ENCODE measurements around the gene LSM2. TPM values are rescaled to one million over a fixed set of nuclear protein-coding genes. Genes with fewer than 3 reads are reported as not detected.
A peak's percentile ranks its signal among the peaks of the same experiment; 100 is the strongest.
"Not testable (repeated sequence)": the region's sequence is repeated elsewhere in the genome, so short reads cannot be mapped to it uniquely, and the experiment has no call there.

The LSM2 gene
- total RNA-seq, 4 donors from 2014 or later = 25.1 to 43.7 (median 32.9) TPM

DNA sequence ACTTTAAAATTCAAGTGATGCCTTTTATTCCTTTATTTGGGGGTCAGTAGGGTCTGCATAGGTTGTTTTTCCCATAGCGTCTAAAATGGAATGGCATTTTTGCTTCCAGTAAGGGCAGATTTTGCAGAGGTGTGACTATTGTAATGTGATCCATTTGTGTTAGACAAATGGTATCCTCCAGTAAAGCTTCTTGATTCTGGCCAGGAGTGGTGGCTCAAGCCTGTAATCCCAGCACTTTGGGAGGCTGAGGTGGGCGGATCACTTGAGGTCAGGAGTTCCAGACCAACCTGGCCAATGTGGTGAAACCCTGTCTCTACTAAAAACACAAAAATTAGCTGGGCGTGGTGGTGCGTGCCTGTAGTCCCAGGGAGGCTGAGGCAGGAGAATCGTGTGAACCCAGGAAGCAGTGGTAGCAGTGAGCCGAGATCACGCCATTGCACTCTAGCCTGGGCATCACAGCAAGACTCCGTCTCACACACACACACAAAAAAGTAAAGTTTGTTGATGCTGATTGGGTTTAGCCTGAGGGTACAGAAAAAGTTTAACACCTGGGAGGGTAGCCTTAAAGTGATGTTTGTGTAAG is 11.3 kb upstream of the LSM2 start:
- in situ Hi-C loops (cut with MboI; ENCODE audit: low sequenced_read_pairs in 4 of 4) (loop anchor here in 1 of 4 donors (25.0 kb wide), 1 partner anchor 369 kb away; the partner anchor contains the start of genes AGER, AGPAT1, GPSM3 and PBX2), intact Hi-C loops (cut with DNase I; ENCODE audit: low total_unique reads) (loop anchor here (5.0 kb wide), 1 partner anchor 1924 kb away; no protein-coding TSS in a partner anchor)
- TF ChIP-seq POLR2A (IDR thresholded peaks at IDR 0.05) = peak; percentile 22 to 42
- not testable (repeated sequence) for H3K27me3 ChIP-seq, H3K36me3 ChIP-seq, ATAC-seq, H3K9me3 ChIP-seq
- Histone ChIP-seq H3K27ac (peak overlapping the region; percentile 97 to 98 (median 97)), H3K4me1 (peaks cover 48 to 53% of the 10 kb centered on the region in 2 donors), H3K4me3 (peak overlapping the region; percentile 57 to 68 (median 64))
- peak in 1 of 2 donors; percentile 75 for DNase-seq

DNA sequence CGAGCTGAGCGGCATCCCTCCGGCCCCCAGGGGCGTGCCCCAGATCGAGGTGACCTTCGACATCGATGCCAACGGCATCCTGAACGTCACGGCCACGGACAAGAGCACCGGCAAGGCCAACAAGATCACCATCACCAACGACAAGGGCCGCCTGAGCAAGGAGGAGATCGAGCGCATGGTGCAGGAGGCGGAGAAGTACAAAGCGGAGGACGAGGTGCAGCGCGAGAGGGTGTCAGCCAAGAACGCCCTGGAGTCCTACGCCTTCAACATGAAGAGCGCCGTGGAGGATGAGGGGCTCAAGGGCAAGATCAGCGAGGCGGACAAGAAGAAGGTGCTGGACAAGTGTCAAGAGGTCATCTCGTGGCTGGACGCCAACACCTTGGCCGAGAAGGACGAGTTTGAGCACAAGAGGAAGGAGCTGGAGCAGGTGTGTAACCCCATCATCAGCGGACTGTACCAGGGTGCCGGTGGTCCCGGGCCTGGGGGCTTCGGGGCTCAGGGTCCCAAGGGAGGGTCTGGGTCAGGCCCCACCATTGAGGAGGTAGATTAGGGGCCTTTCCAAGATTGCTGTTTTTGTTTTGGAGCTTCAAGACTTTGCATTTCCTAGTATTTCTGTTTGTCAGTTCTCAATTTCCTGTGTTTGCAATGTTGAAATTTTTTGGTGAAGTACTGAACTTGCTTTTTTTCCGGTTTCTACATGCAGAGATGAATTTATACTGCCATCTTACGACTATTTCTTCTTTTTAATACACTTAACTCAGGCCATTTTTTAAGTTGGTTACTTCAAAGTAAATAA is 10.6 kb upstream of the LSM2 start:
- not testable (repeated sequence) for H3K9me3 ChIP-seq, ATAC-seq, H3K36me3 ChIP-seq, H3K27me3 ChIP-seq
- Histone ChIP-seq H3K4me3 (peak overlapping the region; percentile 57 to 68 (median 64)), H3K4me1 (peaks cover 44 to 49% of the 10 kb centered on the region in 2 donors), H3K27ac (peak overlapping the region; percentile 97 to 98 (median 97))
- peak in 1 of 2 donors; percentile 67 for DNase-seq
- intact Hi-C loops (cut with DNase I; ENCODE audit: low total_unique reads) = loop anchor here (5.0 kb wide), 1 partner anchor 1925 kb away; no protein-coding TSS in a partner anchor
- in situ Hi-C loops (cut with MboI; ENCODE audit: low sequenced_read_pairs in 4 of 4) = loop anchor here in 1 of 4 donors (25.0 kb wide), 1 partner anchor 370 kb away; the partner anchor contains the start of genes AGER, AGPAT1, GPSM3 and PBX2

DNA sequence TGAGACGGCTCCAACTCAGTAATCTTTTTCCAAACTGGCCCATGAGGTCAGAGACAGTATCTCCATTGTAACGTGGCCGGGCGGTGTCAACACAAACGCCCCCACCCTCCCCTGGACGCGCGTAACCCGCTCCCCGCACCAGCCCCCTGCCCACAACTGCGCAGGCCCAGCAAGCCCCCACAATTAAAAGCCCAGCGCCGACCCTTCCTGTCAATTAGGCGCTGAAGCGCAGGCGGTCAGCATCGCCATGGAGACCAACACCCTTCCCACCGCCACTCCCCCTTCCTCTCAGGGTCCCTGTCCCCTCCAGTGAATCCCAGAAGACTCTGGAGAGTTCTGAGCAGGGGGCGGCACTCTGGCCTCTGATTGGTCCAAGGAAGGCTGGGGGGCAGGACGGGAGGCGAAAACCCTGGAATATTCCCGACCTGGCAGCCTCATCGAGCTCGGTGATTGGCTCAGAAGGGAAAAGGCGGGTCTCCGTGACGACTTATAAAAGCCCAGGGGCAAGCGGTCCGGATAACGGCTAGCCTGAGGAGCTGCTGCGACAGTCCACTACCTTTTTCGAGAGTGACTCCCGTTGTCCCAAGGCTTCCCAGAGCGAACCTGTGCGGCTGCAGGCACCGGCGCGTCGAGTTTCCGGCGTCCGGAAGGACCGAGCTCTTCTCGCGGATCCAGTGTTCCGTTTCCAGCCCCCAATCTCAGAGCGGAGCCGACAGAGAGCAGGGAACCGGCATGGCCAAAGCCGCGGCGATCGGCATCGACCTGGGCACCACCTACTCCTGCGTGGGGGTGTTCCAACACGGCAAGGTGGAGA is 8.5 kb upstream of the LSM2 start, which contains the start of the genes HSPA1A and HSPA1L:
Gene HSPA1A (plus strand): TSS at position 519 of the 814 bp plus-strand sequence. CDS start 214 bp downstream, at position 733.
Gene HSPA1L (minus strand): TSS at position 259 of the 814 bp plus-strand sequence. CDS start 3,311 bp downstream, outside the sequence.
- in situ Hi-C loops (cut with MboI; ENCODE audit: low sequenced_read_pairs in 4 of 4) = loop anchor here in 1 of 4 donors (25.0 kb wide), 1 partner anchor 372 kb away; the partner anchor contains the start of genes AGER, AGPAT1, GPSM3 and PBX2

DNA sequence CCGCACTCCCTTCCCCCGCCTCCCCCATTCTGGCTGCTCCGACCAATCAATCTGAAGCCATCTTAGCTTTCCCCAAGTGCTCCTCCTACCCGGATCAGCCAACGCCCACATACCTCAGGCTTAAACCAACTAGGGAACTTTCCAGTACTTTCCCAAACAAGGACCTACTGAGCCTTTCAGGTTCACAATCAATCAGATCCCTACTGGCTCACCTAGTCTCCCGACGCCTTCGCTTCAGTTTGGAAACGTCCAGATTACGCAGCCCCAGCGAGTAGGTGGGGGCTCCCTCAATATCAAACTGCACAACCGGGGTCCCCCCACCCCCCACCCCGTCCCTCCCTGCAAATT is 7.9 kb upstream of the LSM2 start:
- in situ Hi-C loops (cut with MboI; ENCODE audit: low sequenced_read_pairs in 4 of 4) (loop anchor here in 1 of 4 donors (25.0 kb wide), 1 partner anchor 373 kb away; the partner anchor contains the start of genes AGER, AGPAT1, GPSM3 and PBX2), intact Hi-C loops (cut with DNase I; ENCODE audit: low total_unique reads) (loop anchor here (5.0 kb wide), 1 partner anchor 1928 kb away; no protein-coding TSS in a partner anchor)
- ATAC-seq (peak; percentile 74 to 75), DNase-seq (peak; percentile 98)
- no peaks in the 10 kb centered on the region for H3K36me3 ChIP-seq
- TF ChIP-seq POLR2A (IDR thresholded peaks at IDR 0.05) = no peak
- H3K9me3 ChIP-seq = no peaks in the 10 kb centered on the region
- H3K4me1 ChIP-seq = peaks cover 26 to 29% of the 10 kb centered on the region in 2 donors
- H3K27ac ChIP-seq = peak overlapping the region; percentile 99 to 100 (median 99)
- peak overlapping the region; percentile 52 to 78 (median 70) for H3K4me3 ChIP-seq
- H3K27me3 ChIP-seq = no peaks in the 10 kb centered on the region

More for the DNA sequence above, 8.5 kb upstream of the LSM2 start, which contains the start of the genes HSPA1A and HSPA1L:
- ATAC-seq = peak; percentile 61 to 62
- peak within 1 kb of the TSS; percentile 52 to 78 (median 70) for H3K4me3 ChIP-seq
- intact Hi-C loops (cut with DNase I; ENCODE audit: low total_unique reads) = loop anchor here (5.0 kb wide), 1 partner anchor 1927 kb away; no protein-coding TSS in a partner anchor
- H3K27me3 ChIP-seq = no peaks in the 10 kb centered on the region
- peaks cover 32 to 35% of the 10 kb centered on the region in 2 donors for H3K4me1 ChIP-seq
- H3K36me3 ChIP-seq = no peaks in the 10 kb centered on the region
- TF ChIP-seq, protein P1, sequence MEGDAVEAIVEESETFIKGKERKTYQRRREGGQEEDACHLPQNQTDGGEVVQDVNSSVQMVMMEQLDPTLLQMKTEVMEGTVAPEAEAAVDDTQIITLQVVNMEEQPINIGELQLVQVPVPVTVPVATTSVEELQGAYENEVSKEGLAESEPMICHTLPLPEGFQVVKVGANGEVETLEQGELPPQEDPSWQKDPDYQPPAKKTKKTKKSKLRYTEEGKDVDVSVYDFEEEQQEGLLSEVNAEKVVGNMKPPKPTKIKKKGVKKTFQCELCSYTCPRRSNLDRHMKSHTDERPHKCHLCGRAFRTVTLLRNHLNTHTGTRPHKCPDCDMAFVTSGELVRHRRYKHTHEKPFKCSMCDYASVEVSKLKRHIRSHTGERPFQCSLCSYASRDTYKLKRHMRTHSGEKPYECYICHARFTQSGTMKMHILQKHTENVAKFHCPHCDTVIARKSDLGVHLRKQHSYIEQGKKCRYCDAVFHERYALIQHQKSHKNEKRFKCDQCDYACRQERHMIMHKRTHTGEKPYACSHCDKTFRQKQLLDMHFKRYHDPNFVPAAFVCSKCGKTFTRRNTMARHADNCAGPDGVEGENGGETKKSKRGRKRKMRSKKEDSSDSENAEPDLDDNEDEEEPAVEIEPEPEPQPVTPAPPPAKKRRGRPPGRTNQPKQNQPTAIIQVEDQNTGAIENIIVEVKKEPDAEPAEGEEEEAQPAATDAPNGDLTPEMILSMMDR (IDR thresholded peaks at IDR 0.05 in 4 of 5, conservative IDR thresholded peaks at IDR 0.05 in 1 of 5) = no peak
- TF ChIP-seq POLR2A (IDR thresholded peaks at IDR 0.05) = peak; percentile 100
- H3K9me3 ChIP-seq = no peaks in the 10 kb centered on the region
- H3K27ac ChIP-seq = peak within 1 kb of the TSS; percentile 99 to 100 (median 99)
- peak; percentile 95 to 97 for DNase-seq

DNA sequence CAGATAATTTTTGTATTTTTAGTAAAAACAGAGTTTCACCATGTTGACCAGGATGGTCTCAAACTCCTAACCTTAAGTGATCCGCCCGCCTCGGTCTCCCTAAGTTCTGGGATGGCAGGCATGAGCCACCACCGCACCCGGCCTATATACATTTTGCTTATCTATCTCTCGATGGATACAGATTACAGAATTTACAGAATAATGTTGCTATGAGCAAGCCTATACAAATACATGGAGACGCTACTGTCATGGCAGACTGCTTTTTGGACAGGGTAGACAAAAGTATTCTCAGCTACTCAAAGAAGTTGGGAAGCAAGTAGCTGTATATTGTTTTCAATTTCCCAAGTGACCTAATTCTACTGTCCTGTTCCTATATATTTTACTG is 6.7 kb upstream of the LSM2 start:
- Histone ChIP-seq H3K27ac (peak overlapping the region; percentile 99 to 100 (median 99)), H3K36me3 (no peaks in the 10 kb centered on the region), H3K4me1 (peaks cover 18 to 20% of the 10 kb centered on the region in 2 donors), H3K9me3 (no peaks in the 10 kb centered on the region), H3K27me3 (no peaks in the 10 kb centered on the region), H3K4me3 (peak overlapping the region in 3 of 4 donors; percentile 56 to 70 (median 69))
- no peak for TF ChIP-seq POLR2A (IDR thresholded peaks at IDR 0.05)
- TF ChIP-seq, protein P1 (IDR thresholded peaks at IDR 0.05 in 4 of 5, conservative IDR thresholded peaks at IDR 0.05 in 1 of 5) = no peak
- intact Hi-C loops (cut with DNase I; ENCODE audit: low total_unique reads) (no loop called here), in situ Hi-C loops (cut with MboI; ENCODE audit: low sequenced_read_pairs in 4 of 4) (loop anchor here in 1 of 4 donors (25.0 kb wide), 1 partner anchor 374 kb away; the partner anchor contains the start of genes AGER, AGPAT1, GPSM3 and PBX2)
- DNase-seq = no peak
- no peak for ATAC-seq

Data from gastrocnemius medialis (tissue), 4 donors.